HG03565 (cell line): ENCODE data around the gene MTERF4.

ENCODE experiments used
- ATAC-seq: cut with Tn5 transposase; IDR thresholded peaks from one replicate; pipeline ENCODE4 v1.9.1; 2021; ENCODE audit warnings: mild to moderate bottlenecking, moderate library complexity; ENCODE audit not compliant: unreplicated experiment

The MTERF4 gene

GRCh38 chr2:241102239-241102803, at the start of gene MTERF4:
Gene MTERF4 (minus strand): TSS chr2:241102287. CDS start chr2:241102273, 14 bp downstream.
- peak; percentile 75 for ATAC-seq

DNA sequence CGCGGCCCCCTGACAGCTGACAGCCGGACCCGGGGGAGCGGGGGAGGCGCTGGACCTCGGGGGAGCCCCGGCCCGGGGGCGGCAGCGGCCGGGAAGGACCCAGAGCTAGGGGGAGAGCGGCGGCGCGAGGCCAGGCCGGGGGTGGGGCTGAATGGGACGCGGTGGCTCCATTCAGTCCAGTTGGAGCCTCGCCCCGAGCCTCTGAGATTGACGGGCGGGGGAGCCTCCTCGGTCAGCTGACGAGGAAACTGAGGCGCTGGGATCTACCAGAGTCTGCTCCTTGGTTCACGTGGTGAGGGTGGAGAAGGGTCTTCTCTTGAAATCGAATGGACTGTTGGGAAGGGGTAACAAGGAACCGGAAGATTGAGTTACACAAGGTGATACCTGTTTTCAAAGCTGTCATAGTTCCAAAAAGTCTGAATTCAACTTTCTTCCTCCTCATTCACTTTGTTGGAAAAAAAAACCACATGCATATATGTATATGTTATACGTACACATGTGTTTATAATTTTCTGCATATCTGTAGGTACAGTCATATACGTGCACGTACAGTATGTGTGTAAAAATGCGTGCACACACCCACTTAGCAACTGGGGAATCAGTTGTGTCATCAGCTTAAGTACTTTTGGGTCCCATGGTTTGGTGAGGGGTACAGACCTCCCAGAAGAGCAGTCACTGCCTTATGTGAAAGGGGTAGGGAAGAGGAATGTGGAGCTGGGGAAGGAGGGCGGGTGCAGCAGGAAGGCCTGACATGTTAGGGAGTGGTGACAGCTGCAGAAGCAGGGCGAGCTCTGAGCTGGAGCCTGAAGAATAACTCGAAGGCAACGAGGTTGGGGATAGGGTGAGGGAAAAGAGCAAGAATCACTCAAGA, 48.8 kb upstream of the MTERF4 start:
- ATAC-seq, result no peak

- ATAC-seq, result peak; percentile 64
These were observed 48.0 kb upstream of the MTERF4 start, which contains the start of gene PPP1R7 for GRCh38 chr2:241149925-241150659. Gene PPP1R7 (plus strand): TSS chr2:241150467. CDS start chr2:241150496, 29 bp downstream.

DNA sequence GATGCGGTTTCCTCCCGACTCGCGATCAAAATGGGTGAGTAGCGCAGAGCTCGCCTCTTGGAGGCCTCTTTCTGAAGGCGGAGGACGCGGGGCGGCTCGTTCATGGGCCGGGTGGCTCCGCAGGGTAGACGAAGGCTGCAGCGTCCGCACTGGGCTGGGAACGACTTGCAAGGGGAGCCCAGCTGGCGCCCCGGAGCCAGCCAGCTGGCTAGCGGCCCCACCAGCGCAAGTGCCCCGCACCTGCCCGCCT, 47.5 kb upstream of the MTERF4 start:
- no peak for ATAC-seq

DNA sequence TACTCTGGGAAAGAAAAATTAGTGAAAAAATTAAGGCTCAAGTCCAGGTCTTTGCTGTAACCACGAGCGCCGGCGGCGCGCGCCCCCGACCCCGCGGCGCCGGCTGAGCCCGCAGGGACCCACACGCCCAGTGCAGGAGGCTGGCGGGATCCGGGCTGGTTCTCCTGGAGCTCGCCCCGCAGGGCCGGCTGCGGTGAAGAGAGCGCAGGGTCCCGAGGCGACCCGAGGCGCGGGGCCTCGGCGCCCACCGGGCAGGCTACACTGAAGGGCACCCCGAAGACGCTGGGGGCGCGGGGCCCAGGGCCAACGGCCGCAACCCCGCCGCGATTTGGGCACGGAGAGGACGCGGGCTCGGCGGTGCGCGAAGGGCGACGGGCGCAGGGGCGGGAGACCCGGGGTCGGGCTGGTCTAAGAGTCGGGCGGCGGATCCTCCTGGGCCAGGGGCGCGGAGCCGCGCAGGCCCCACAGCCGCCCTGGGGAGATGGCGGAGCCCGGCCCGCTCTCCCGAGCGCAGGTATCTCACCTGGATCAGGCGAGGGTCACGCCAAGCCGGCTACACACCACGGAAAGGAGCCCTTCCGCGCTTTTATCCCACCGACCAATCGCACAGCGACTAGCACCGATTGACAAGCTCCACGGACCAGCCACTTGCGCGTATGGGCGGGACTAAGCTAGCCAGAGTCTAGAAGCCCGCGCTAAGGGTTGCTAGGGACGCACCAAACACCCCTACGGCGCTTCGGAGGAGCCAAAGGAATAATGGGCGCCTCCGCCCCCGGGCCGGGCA, 47.0 kb upstream of the MTERF4 start, which contains the start of gene PASK:
Gene PASK, minus strand, starts transcription at position 582 of the 784 bp plus-strand sequence. CDS start 6,440 bp downstream, outside the sequence.
- ATAC-seq, result peak; percentile 59

DNA sequence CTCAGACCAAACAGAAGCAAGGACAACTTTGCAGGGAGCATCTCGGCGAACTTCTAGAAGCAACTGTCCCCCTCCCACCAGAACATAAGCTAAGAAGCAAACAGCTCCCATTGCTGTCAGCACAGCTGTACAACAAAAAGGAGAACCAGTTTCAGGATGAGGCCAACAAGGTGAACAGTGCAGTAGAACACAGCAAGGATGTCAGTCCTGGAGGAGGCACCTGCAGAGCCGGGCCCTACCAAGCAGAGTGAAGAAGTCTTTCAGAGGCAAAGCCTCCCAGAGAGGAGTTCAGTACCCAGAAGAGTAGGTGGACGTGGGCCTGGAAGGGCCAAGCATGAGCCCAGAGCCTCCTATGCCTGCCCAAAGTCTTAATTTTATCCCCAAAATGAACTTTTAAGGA, 46.2 kb upstream of the MTERF4 start:
- no peak for ATAC-seq

DNA sequence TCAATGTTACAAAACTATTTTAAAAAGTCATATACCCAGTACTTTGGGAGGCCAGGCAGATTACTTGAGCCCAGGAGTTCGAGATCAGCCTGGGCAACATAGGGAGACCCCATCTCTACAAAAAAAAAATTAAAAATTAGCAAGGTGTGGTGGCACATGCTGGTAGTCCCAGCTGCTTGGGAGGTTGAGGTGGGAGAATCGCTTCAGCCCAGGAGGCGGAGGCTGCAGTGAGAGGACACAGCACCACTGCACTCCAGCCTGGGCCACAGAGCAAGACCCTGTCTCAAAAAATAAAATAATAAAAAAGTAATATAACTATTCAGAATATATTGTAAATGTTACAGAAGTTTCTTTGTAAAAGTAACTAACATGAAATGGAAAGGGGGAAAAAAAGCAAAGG, 45.2 kb upstream of the MTERF4 start:
- no peak for ATAC-seq

- ATAC-seq, result no peak
These were observed 44.2 kb upstream of the MTERF4 start for GRCh38 chr2:241146286-241146685.

GRCh38 chr2:241142593-241142992, 40.5 kb upstream of the MTERF4 start:
- ATAC-seq, result no peak

GRCh38 chr2:241142063-241142462, 40.0 kb upstream of the MTERF4 start:
- no peak for ATAC-seq

DNA sequence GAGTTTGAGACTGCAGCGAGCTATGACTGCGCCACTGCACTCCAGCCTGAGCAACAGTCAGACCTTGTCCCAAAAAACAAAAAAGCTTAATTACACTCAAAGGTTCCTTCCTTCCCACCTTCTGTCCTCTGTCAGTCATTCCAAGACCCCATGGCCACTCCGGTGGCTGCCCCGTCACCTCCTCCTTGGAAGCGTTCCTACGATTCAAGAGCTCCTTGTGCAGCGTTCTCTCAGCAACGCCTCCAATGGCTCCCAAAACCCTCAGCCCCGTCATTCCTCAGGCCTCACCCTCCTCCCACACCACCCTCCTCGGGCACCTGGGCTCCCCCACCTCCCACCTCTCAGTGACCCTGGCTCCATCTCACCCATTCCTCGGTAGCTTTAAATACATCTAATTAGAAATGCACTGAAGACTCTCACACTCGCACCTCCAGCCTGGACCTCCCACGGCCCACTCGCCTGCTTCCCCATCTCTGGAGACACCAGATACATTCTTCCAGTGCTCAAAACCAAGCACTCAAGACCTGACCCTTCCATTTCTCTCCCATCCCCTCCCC, 39.2 kb upstream of the MTERF4 start:
- ATAC-seq, result no peak

DNA sequence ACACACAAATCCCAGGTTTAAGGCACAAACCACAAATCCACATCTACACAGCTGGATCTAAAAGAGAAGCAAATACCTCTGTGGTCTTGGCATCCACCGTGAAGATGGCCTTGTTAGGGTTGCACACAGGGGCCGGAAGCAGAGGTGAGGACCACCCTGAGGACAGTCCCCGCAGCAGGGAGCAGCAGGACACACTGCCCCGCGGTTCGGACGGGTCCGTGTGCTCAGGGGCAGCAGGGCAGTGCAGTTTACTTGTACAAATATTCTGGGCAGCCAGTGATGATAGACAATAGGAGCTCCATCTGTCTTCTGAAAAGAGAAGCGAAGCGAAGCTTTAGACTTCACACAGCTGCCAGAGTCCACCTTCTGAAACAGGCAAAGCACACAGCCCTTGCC, 38.4 kb upstream of the MTERF4 start:
- ATAC-seq, result no peak

DNA sequence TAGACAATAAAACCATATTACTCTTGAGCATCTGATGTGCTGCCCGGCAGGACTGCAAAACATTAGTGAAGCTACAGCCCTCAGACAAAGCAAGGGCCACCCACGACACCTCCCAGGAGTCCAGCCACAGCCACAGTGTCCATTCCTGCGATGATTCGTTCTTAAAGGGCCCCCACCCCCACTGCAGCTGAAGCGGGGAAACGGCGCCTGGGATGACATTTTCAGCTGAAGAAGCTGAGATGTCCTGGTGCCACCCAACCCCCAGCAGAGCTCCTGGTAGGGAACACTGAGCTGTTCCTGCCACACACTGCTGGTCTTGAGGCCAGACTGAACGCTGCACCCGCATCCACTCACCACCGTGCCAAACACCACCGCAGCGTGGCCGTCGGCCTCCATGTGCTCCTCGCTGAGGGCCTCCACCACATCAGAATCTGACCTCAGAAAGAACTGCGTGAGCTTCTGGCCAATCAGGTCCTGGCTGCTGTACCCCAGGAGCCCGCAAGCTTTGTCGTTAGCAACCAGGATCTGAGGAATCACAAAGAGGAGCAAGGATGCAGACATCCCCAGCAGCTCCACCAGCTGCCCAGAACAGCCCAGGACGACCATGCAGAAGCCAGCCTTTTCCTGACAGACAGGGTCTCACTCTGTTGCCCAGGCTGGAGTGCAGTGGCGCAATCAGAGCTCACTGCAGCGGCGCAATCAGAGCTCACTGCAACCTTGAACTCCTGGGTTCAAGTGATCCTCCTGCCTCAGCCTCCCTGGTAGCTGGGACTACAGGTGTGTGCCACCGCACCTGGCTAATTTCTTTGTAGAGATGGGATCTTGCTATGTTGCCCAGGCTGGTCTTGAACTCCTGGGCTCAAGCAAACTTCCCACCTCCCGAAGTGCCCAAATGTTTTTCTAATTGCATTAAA, 37.7 kb upstream of the MTERF4 start:
- ATAC-seq, result no peak

DNA sequence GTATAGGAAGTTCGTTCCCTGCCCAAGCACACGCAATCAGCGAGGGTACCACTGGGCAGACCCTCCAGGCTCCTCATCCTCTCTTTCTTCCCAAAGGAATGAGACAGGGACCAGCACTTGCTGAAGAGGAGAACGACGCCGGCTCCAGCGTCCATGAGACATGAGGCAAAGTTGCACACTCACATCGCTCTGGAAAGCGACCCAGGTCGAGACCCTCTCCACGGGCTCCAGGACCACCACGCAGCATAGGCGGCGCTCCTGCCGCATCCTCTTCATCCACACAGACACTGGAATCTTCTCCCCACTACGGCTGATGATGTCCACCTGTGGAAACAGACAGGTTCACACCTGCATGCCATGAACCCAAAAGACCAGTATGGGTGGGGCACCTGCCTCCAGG, 36.4 kb upstream of the MTERF4 start:
- no peak for ATAC-seq

- no peak for ATAC-seq
These were observed 35.4 kb upstream of the MTERF4 start for GRCh38 chr2:241137276-241138190.

- no peak for ATAC-seq
These were observed 34.7 kb upstream of the MTERF4 start for GRCh38 chr2:241136661-241137260.

DNA sequence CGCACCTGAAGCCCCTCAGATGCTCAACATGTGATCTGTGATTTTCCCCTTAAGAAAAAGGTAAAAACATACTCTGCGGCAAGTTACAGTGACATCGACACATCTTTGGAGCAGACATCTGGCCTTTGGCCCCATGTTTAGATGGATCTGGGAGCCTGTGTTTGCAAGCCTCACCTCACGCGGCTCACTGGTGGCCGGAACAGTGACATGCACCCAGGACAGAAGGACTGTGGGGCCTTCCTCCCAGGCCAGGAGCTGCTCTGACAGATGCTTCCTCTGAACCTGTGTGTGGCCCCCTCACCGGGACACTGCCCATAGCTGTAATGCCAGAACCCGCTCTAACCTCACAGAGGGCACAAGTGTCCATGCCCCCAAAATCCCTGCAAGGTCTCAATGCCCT, 34.1 kb upstream of the MTERF4 start:
- ATAC-seq, result no peak

- ATAC-seq, result no peak
These were observed 33.6 kb upstream of the MTERF4 start for GRCh38 chr2:241135737-241136136.
